ENCODE data around the gene RPL27A. TPM values are rescaled to one million over a fixed set of nuclear protein-coding genes. Genes with fewer than 3 reads are reported as not detected.

RPL27A gene
- total RNA-seq, 1 experiment from 2014 or later: 1,481 TPM

- peak; percentile 96 for DNase-seq (ENCODE audit: low spot score)
- in situ Hi-C loops (cut with HindIII; ENCODE audit: low sequenced_read_pairs): no loop called here
Observed at GRCh38 chr11:8671193-8671612, 11.4 kb upstream of the RPL27A start.

- DNase-seq (ENCODE audit: low spot score): peak; percentile 96
- in situ Hi-C loops (cut with HindIII; ENCODE audit: low sequenced_read_pairs): no loop called here
Observed at GRCh38 chr11:8671651-8672062, 10.9 kb upstream of the RPL27A start.

- peak; percentile 88 for DNase-seq (ENCODE audit: low spot score)
- in situ Hi-C loops (cut with HindIII; ENCODE audit: low sequenced_read_pairs): no loop called here
Observed at GRCh38 chr11:8672346-8672745, 10.2 kb upstream of the RPL27A start.

GRCh38 chr11:8674859-8675258 is 7.7 kb upstream of the RPL27A start:
- in situ Hi-C loops (cut with HindIII; ENCODE audit: low sequenced_read_pairs): no loop called here
- DNase-seq (ENCODE audit: low spot score): no peak

- no peak for DNase-seq (ENCODE audit: low spot score)
- in situ Hi-C loops (cut with HindIII; ENCODE audit: low sequenced_read_pairs): no loop called here
Observed at GRCh38 chr11:8676458-8676857, 6.1 kb upstream of the RPL27A start.

GRCh38 chr11:8679006-8679405 is 3.6 kb upstream of the RPL27A start:
- in situ Hi-C loops (cut with HindIII; ENCODE audit: low sequenced_read_pairs): no loop called here
- no peak for DNase-seq (ENCODE audit: low spot score)

GRCh38 chr11:8681837-8682302 is 722 bp upstream of the RPL27A start:
- in situ Hi-C loops (cut with HindIII; ENCODE audit: low sequenced_read_pairs): no loop called here
- no peak for DNase-seq (ENCODE audit: low spot score)

GRCh38 chr11:8683115-8683807 is 669 bp downstream of the RPL27A start:
- in situ Hi-C loops (cut with HindIII; ENCODE audit: low sequenced_read_pairs): no loop called here
- no peak for DNase-seq (ENCODE audit: low spot score)

- in situ Hi-C loops (cut with HindIII; ENCODE audit: low sequenced_read_pairs): no loop called here
- no peak for DNase-seq (ENCODE audit: low spot score)
Observed at GRCh38 chr11:8684600-8685290, 2.2 kb downstream of the RPL27A start.

- in situ Hi-C loops (cut with HindIII; ENCODE audit: low sequenced_read_pairs): no loop called here
- no peak for DNase-seq (ENCODE audit: low spot score)
Observed at GRCh38 chr11:8685306-8685705, 2.7 kb downstream of the RPL27A start.

- no peak for DNase-seq (ENCODE audit: low spot score)
- in situ Hi-C loops (cut with HindIII; ENCODE audit: low sequenced_read_pairs): no loop called here
Observed at GRCh38 chr11:8685820-8686219, 3.2 kb downstream of the RPL27A start.

- DNase-seq (ENCODE audit: low spot score): no peak
- in situ Hi-C loops (cut with HindIII; ENCODE audit: low sequenced_read_pairs): no loop called here
Observed at GRCh38 chr11:8686325-8686724, 3.7 kb downstream of the RPL27A start.

- in situ Hi-C loops (cut with HindIII; ENCODE audit: low sequenced_read_pairs): no loop called here
- peak; percentile 96 for DNase-seq (ENCODE audit: low spot score)
Observed at GRCh38 chr11:8688414-8689362, 6.1 kb downstream of the RPL27A start.

GRCh38 chr11:8689726-8690255 is 7.2 kb downstream of the RPL27A start:
- DNase-seq (ENCODE audit: low spot score): no peak
- in situ Hi-C loops (cut with HindIII; ENCODE audit: low sequenced_read_pairs): no loop called here

GRCh38 chr11:8690374-8691342 is 8.1 kb downstream of the RPL27A start:
- in situ Hi-C loops (cut with HindIII; ENCODE audit: low sequenced_read_pairs): no loop called here
- DNase-seq (ENCODE audit: low spot score): no peak

GRCh38 chr11:8691601-8692000 is 9.0 kb downstream of the RPL27A start:
- in situ Hi-C loops (cut with HindIII; ENCODE audit: low sequenced_read_pairs): no loop called here

GRCh38 chr11:8692417-8692816 is 9.8 kb downstream of the RPL27A start:
- no peak for DNase-seq (ENCODE audit: low spot score)
- in situ Hi-C loops (cut with HindIII; ENCODE audit: low sequenced_read_pairs): no loop called here

More at GRCh38 chr11:8691601-8692000, 9.0 kb downstream of the RPL27A start:
- DNase-seq (ENCODE audit: low spot score): no peak

GRCh38 chr11:8693010-8693551 is 10.5 kb downstream of the RPL27A start:
- in situ Hi-C loops (cut with HindIII; ENCODE audit: low sequenced_read_pairs): no loop called here
- DNase-seq (ENCODE audit: low spot score): no peak

Data from G401 (cell line).